ENCODE measurements around the gene ERI3.

Gene ERI3

DNA sequence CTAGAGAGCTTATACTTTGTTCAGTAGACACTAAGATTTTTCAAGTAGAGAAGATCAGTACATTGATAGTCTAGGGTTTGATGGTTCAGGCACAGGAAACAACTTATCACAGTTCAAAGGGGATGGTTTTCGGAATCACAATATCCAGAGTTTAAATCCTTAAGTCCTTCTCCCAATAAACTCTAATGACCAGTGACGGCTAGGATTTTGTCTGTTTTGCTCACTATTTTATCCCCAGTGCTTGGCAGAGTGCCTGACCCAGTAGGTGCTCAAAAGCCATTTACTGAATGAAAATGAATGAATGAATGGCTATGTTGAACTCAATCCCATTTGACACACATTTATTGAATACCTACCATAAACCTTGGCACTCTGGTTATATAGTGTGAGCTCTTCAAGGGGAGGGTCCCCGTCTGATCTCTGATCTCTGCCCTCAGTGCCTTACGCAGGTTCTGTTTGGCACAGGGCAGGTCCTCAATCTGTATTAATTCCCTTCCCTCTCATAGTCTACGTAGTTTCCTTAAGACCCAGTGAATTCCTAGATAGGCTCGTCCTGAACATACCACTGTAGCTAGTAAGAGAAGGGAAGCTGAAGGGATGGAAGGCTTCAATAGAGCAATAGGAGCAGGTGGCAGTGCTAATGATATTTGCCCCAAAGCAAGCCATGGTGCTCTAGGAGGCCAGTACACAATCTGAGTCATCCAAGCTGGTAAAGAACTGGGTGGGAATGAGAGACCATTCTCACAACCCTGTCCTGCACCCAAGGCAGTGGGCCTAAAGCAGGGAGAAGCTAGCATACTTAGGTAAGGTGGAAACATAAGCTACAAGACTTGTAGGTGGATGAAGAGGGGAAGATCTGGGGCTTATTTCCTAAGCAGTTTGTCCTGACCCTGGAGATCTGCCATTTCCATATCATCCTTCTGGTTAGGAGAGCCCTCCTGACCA is 88.4 kb downstream of the ERI3 start:
- no peak for TF ChIP-seq EZH2phosphoT487 (IDR thresholded peaks at IDR 0.05; ENCODE audit: borderline replicate concordance)
- TF ChIP-seq, protein P1, sequence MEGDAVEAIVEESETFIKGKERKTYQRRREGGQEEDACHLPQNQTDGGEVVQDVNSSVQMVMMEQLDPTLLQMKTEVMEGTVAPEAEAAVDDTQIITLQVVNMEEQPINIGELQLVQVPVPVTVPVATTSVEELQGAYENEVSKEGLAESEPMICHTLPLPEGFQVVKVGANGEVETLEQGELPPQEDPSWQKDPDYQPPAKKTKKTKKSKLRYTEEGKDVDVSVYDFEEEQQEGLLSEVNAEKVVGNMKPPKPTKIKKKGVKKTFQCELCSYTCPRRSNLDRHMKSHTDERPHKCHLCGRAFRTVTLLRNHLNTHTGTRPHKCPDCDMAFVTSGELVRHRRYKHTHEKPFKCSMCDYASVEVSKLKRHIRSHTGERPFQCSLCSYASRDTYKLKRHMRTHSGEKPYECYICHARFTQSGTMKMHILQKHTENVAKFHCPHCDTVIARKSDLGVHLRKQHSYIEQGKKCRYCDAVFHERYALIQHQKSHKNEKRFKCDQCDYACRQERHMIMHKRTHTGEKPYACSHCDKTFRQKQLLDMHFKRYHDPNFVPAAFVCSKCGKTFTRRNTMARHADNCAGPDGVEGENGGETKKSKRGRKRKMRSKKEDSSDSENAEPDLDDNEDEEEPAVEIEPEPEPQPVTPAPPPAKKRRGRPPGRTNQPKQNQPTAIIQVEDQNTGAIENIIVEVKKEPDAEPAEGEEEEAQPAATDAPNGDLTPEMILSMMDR (conservative IDR thresholded peaks at IDR 0.05; ENCODE audit: low read length), result no peak
- no peaks in the 10 kb centered on the region; the same call in 1 of the 2 replicates for H3K36me3 ChIP-seq (ENCODE audit: insufficient read depth, low read length)
- H2AFZ ChIP-seq (ENCODE audit: low read length), result no peak overlapping the region
- no peaks in the 10 kb centered on the region for H3K9me2 ChIP-seq (replicated peaks; ENCODE audit: low read depth, low read length)
- no peak overlapping the region for H3K4me2 ChIP-seq (ENCODE audit: low read depth, low read length, poor library complexity, severe bottlenecking)
- no peaks in the 10 kb centered on the region for H3F3A ChIP-seq (ENCODE audit: low read depth)
- H3K4me1 ChIP-seq (ENCODE audit: insufficient read depth, low read length, poor library complexity, severe bottlenecking), result no peaks in the 10 kb centered on the region
- H4K20me1 ChIP-seq (ENCODE audit: insufficient read depth, low read length, poor library complexity, severe bottlenecking), result no peaks in the 10 kb centered on the region
- H3K27me3 ChIP-seq (ENCODE audit: insufficient read depth, low read length, poor library complexity, severe bottlenecking), result no peaks in the 10 kb centered on the region
- no peaks in the 10 kb centered on the region for H3K9me3 ChIP-seq (ENCODE audit: insufficient read depth, low read depth, low read length)
- H3K9ac ChIP-seq (ENCODE audit: low read depth, low read length, poor library complexity, severe bottlenecking), result no peak overlapping the region
- no peaks in the 10 kb centered on the region for H3K79me2 ChIP-seq (ENCODE audit: insufficient read depth, low read length)
- H3K4me3 ChIP-seq (ENCODE audit: low read length, poor library complexity, severe bottlenecking), result no peak overlapping the region

DNA sequence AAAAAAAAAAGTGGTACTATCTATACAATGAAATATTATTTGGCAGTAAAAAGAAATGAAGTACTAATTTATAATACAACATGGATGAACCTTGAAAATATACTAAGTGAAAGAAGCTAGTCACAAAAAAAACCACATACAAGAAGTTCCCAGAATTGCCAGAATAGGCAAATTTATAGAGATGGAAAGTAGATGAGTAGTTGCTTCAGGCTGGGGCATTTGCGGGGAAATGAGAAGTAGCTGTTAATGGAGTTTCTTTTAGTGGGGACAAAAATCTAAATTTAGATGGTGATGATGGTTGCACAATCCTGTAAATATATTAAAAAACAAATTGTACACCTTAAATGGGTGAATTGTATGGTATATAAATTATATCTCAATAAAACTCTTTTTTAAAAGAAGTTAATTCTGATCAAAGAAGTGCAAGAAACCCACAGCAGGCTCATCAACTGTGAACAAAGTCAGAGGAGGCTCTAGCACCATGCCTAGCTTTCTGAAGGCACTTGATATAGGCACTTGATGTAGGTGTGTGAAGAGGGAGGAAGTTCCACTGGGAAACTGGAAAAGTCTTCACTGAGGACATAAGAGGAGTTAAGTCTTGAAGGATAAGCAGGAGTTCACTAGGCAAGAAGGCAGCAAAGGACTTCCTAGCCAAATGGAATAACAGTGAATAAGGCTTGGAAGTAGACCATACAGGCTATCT is 89.2 kb downstream of the ERI3 start:
- no peaks in the 10 kb centered on the region; the same call in 1 of the 2 replicates for H3K36me3 ChIP-seq (ENCODE audit: insufficient read depth, low read length)
- H3K4me1 ChIP-seq (ENCODE audit: insufficient read depth, low read length, poor library complexity, severe bottlenecking), result no peaks in the 10 kb centered on the region
- TF ChIP-seq, protein P1 (conservative IDR thresholded peaks at IDR 0.05; ENCODE audit: low read length), result no peak
- no peak overlapping the region for H2AFZ ChIP-seq (ENCODE audit: low read length)
- no peaks in the 10 kb centered on the region for H3K9me2 ChIP-seq (replicated peaks; ENCODE audit: low read depth, low read length)
- H3K9ac ChIP-seq (ENCODE audit: low read depth, low read length, poor library complexity, severe bottlenecking), result no peak overlapping the region
- no peaks in the 10 kb centered on the region for H3K27me3 ChIP-seq (ENCODE audit: insufficient read depth, low read length, poor library complexity, severe bottlenecking)
- H3K4me3 ChIP-seq (ENCODE audit: low read length, poor library complexity, severe bottlenecking), result no peak overlapping the region
- H3K79me2 ChIP-seq (ENCODE audit: insufficient read depth, low read length), result no peaks in the 10 kb centered on the region
- no peak overlapping the region for H3K4me2 ChIP-seq (ENCODE audit: low read depth, low read length, poor library complexity, severe bottlenecking)
- H3K9me3 ChIP-seq (ENCODE audit: insufficient read depth, low read depth, low read length), result no peaks in the 10 kb centered on the region
- H3F3A ChIP-seq (ENCODE audit: low read depth), result no peaks in the 10 kb centered on the region
- no peaks in the 10 kb centered on the region for H4K20me1 ChIP-seq (ENCODE audit: insufficient read depth, low read length, poor library complexity, severe bottlenecking)

DNA sequence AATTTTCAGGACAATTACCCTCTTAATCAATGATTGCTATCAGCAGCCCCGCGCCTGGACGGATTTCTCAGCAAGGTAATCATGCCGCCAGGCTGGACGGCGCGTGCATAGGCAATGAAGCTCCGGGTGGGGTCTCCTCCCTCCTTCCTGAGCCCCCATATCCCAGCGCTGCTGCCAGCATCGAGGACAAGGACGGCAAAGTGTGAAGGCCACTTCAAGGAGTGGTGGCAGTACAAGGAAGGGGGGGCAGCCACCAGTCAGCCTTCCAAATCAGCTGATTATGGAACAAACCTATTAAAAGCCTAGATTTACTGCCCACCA is 90.6 kb downstream of the ERI3 start:
- Histone ChIP-seq H3K36me3 (ENCODE audit: insufficient read depth, low read length) (no peaks in the 10 kb centered on the region; the same call in 1 of the 2 replicates), H3K9me3 (ENCODE audit: insufficient read depth, low read depth, low read length) (no peaks in the 10 kb centered on the region), H3K27me3 (ENCODE audit: insufficient read depth, low read length, poor library complexity, severe bottlenecking) (no peaks in the 10 kb centered on the region), H3K9ac (ENCODE audit: low read depth, low read length, poor library complexity, severe bottlenecking) (no peak overlapping the region), H3K79me2 (ENCODE audit: insufficient read depth, low read length) (no peaks in the 10 kb centered on the region), H3K4me1 (ENCODE audit: insufficient read depth, low read length, poor library complexity, severe bottlenecking) (no peaks in the 10 kb centered on the region), H2AFZ (ENCODE audit: low read length) (no peak overlapping the region), H3K4me2 (ENCODE audit: low read depth, low read length, poor library complexity, severe bottlenecking) (no peak overlapping the region), H3F3A (ENCODE audit: low read depth) (no peaks in the 10 kb centered on the region), H3K4me3 (ENCODE audit: low read length, poor library complexity, severe bottlenecking) (no peak overlapping the region), H4K20me1 (ENCODE audit: insufficient read depth, low read length, poor library complexity, severe bottlenecking) (no peaks in the 10 kb centered on the region), H3K9me2 (replicated peaks; ENCODE audit: low read depth, low read length) (no peaks in the 10 kb centered on the region)
- TF ChIP-seq, protein P1 (conservative IDR thresholded peaks at IDR 0.05; ENCODE audit: low read length), result no peak
- no peak for TF ChIP-seq EZH2phosphoT487 (IDR thresholded peaks at IDR 0.05; ENCODE audit: borderline replicate concordance)
